Measurements from ENCODE around the gene RPS6KA4.

GRCh38 chr11:64384028-64384737, 25.2 kb downstream of the RPS6KA4 start:
- TF ChIP-seq, protein P1, sequence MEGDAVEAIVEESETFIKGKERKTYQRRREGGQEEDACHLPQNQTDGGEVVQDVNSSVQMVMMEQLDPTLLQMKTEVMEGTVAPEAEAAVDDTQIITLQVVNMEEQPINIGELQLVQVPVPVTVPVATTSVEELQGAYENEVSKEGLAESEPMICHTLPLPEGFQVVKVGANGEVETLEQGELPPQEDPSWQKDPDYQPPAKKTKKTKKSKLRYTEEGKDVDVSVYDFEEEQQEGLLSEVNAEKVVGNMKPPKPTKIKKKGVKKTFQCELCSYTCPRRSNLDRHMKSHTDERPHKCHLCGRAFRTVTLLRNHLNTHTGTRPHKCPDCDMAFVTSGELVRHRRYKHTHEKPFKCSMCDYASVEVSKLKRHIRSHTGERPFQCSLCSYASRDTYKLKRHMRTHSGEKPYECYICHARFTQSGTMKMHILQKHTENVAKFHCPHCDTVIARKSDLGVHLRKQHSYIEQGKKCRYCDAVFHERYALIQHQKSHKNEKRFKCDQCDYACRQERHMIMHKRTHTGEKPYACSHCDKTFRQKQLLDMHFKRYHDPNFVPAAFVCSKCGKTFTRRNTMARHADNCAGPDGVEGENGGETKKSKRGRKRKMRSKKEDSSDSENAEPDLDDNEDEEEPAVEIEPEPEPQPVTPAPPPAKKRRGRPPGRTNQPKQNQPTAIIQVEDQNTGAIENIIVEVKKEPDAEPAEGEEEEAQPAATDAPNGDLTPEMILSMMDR (IDR thresholded peaks at IDR 0.05), result no peak
- no peak for TF ChIP-seq POLR2AphosphoS5 (IDR thresholded peaks at IDR 0.05)
